A549 (cell line): ENCODE data around the gene TSPAN10.

Source experiments
- FOSL2 ChIP-seq, 2 experiments: fragments of 450-650 bp in 1 of 2; fragments of >200 bp in 1 of 2; sonication (Bioruptor Twin) in 1 of 2; formaldehyde crosslinking; IDR thresholded peaks; 2 replicates each; pipeline versions ENCODE4 v1.5.0 to v1.6.1; 2016 to 2020; ENCODE audit warnings: mild to moderate bottlenecking in 1 of 2, moderate library complexity in 1 of 2
- POLR2A ChIP-seq: IDR thresholded peaks from 2 replicates; pipeline ENCODE4 v1.6.1; 2012; ENCODE audit warnings: mild to moderate bottlenecking, low read length
- RNF2 ChIP-seq: fragments of 200-600 bp; sonication (generic); IDR thresholded peaks from 2 replicates; pipeline ENCODE4 v1.6.1; 2016; ENCODE audit warnings: low read depth, mild to moderate bottlenecking, antibody characterized with exemption, moderate library complexity, borderline replicate concordance
- TF ChIP-seq, protein P1 (sequence below): fragments of >200 bp; sonication (Bioruptor Twin); formaldehyde crosslinking; IDR thresholded peaks from 3 replicates; pipeline ENCODE4 v1.5.1; 2016

DNA sequence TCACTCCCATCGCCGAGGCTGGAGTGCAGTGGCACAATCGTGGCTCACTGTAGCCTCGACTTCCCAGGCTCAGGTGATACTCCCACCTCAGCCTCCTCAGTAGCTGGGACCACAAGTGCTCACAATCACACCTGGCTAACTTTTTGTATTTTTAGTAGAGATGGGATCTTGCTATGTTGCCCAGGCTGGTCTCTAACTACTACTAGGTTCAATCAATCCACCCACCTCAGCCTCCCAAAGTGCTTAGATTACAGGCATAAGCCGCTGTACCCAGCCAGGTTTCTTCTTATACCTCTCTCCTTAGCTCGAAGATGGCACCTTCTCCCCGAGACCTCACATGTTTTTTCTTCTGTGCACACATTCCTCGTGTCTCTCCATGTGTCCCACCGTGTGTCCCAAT, 3.0 kb downstream of the TSPAN10 start:
- TF ChIP-seq POLR2A (no peak), RNF2 (no peak), FOSL2 (IDR thresholded peaks at IDR 0.05) (no peak), FOSL2 (CRISPR knock-in tag; IDR thresholded peaks at IDR 0.05) (no peak)
- TF ChIP-seq, protein P1, sequence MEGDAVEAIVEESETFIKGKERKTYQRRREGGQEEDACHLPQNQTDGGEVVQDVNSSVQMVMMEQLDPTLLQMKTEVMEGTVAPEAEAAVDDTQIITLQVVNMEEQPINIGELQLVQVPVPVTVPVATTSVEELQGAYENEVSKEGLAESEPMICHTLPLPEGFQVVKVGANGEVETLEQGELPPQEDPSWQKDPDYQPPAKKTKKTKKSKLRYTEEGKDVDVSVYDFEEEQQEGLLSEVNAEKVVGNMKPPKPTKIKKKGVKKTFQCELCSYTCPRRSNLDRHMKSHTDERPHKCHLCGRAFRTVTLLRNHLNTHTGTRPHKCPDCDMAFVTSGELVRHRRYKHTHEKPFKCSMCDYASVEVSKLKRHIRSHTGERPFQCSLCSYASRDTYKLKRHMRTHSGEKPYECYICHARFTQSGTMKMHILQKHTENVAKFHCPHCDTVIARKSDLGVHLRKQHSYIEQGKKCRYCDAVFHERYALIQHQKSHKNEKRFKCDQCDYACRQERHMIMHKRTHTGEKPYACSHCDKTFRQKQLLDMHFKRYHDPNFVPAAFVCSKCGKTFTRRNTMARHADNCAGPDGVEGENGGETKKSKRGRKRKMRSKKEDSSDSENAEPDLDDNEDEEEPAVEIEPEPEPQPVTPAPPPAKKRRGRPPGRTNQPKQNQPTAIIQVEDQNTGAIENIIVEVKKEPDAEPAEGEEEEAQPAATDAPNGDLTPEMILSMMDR = no peak
